Psoas muscle (tissue), 8 donors: Measurements from ENCODE around the gene KIF6. TPM values are rescaled to one million over a fixed set of nuclear protein-coding genes. Genes with fewer than 3 reads are reported as not detected.

ENCODE experiments used
- ATAC-seq, 4 donors: fragments of 200-7000 bp; cut with Tn5 transposase; one replicate each; pipeline ENCODE4 v1.9.1; 2020; ENCODE audit warnings: moderate library complexity in 3 of 4, mild to moderate bottlenecking in 2 of 4
- DNase-seq, 2 donors: peaks; one replicate each; pipeline ENCODE4 v3.0.0-alpha.2; 2020
- H3K27ac ChIP-seq: fragments of 200-600 bp; one replicate; pipeline ENCODE4 v1.8.0; 2022
- H3K27me3 ChIP-seq, 3 donors: fragments of 200-600 bp in 1 of 3; one replicate each; pipeline versions ENCODE4 v1.6.1 to v1.8.0; 2013 to 2022; ENCODE audit warnings: low read length in 2 of 3, mild to moderate bottlenecking in 2 of 3, moderate library complexity in 1 of 3; ENCODE audit not compliant: insufficient read depth in 3 of 3
- H3K36me3 ChIP-seq, 2 donors: fragments of 200-600 bp in 1 of 2; one replicate each; pipeline versions ENCODE4 v1.6.1 to v1.8.0; 2013 to 2022; ENCODE audit warnings: low read depth in 1 of 2, mild to moderate bottlenecking in 1 of 2, moderate library complexity in 1 of 2; ENCODE audit not compliant: insufficient read depth in 1 of 2
- H3K4me1 ChIP-seq: fragments of 200-600 bp; one replicate; pipeline ENCODE4 v1.8.0; 2022
- H3K4me3 ChIP-seq: fragments of 200-600 bp; one replicate; pipeline ENCODE4 v1.8.0; 2022; ENCODE audit warnings: mild to moderate bottlenecking
- H3K9me3 ChIP-seq: fragments of 200-600 bp; one replicate; pipeline ENCODE4 v1.8.0; 2022
- WGBS, 3 donors: extraction: QIAGEN DNeasy Blood & Tissue Kit; methylation state at CpG; one replicate each; pipeline versions ENCODE4 v1.1.6 to v1.1.7; 2013; 5-methylcytosine and 5-hydroxymethylcytosine counted together
- intact Hi-C, 2 donors: fragments of 100-400 bp; cut with DNase I; formaldehyde crosslinking; loops; one replicate each; pipeline versions ENCODE4 v1.11.0 to v1.14.2; 2022
- polyA plus RNA-seq, 3 donors: library from polyadenylated mRNA; stranded (reverse); fragments of 200-250 nt; gene quantifications; one replicate each; pipeline ENCODE4 v1.2.3, GENCODE V29; 2013
- total RNA-seq, 4 donors: library from RNA; stranded (reverse); fragmentation: NEBNext Ultra II Directional in 2 of 4; extraction: Animal tissue kit (Norgen Biotek cat#: 25700) in 2 of 4; gene quantifications; one replicate each; pipeline versions ENCODE4 v1.2.1 to v1.2.4, GENCODE V29; 2021 to 2023
- TF ChIP-seq, protein P1 (sequence below): fragments of 200-600 bp; IDR thresholded peaks from one replicate; pipeline ENCODE4 v1.8.0; 2022; ENCODE audit warnings: antibody characterized with exemption
- donor health status: healthy with polysubstance abuse.
- donor health status: DM: no; HTN: no; CAD: no; lungs with moderate emphysema.
- donor health status: Bipolar disorder and iron deficiency.
- donor health status: healthy.
- donor health status: DM: yes; HTN: yes; CAD: no.
- donor health status: DM: no; HTN: no; CAD: no.
- donor health status: DM: no; HTN: no; CAD: no.
- donor health status: DM: yes; HTN: yes; CAD: no.

The KIF6 gene
- total and polyA plus RNA-seq, 7 donors: 0.03 to 0.17 (median 0.09) TPM; not detected in 2

DNA sequence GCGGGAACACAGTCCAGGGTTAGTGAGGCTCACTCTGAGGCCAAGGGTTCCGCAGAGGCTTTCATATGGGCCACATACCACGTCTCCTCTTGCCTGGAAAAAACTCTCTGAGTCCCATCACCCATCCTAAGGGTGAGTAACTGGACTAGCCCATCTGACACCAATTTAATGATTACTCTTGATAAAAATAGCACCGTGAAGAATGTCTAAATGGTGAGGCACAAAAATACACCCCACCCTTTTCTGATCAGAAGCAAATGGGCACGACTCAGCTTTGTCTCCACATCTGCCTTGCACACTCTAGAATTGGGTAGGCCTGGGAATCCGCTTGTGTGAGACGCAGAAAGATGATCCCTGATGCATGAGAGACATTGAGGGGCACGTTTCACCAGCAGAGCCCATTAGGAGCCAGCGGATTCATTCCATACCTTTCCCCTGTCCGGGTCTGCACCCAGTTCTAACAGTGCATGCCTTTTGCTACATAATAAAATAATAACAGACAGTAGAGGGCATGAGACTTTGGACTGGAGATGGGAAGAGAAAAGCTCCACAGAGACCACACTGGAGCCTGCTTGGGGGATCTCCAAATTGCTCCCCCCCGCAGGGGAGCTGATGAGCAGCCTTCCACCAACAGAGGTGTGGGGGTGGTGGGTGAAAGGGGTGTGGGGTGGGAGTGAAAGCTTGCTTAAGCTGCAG lies 292.7 kb downstream of the KIF6 start:
- ATAC-seq (no peak), DNase-seq (no peak)
- H3K4me3 ChIP-seq: no peak overlapping the region
- TF ChIP-seq, protein P1, sequence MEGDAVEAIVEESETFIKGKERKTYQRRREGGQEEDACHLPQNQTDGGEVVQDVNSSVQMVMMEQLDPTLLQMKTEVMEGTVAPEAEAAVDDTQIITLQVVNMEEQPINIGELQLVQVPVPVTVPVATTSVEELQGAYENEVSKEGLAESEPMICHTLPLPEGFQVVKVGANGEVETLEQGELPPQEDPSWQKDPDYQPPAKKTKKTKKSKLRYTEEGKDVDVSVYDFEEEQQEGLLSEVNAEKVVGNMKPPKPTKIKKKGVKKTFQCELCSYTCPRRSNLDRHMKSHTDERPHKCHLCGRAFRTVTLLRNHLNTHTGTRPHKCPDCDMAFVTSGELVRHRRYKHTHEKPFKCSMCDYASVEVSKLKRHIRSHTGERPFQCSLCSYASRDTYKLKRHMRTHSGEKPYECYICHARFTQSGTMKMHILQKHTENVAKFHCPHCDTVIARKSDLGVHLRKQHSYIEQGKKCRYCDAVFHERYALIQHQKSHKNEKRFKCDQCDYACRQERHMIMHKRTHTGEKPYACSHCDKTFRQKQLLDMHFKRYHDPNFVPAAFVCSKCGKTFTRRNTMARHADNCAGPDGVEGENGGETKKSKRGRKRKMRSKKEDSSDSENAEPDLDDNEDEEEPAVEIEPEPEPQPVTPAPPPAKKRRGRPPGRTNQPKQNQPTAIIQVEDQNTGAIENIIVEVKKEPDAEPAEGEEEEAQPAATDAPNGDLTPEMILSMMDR: no peak
- intact Hi-C loops: no loop called here
- H3K36me3 ChIP-seq: no peaks in the 10 kb centered on the region
- WGBS, 3 donors: 82 to 85% (median 83%) methylated on average over 11 of the region's 11 CpGs
- no peaks in the 10 kb centered on the region for H3K27me3 ChIP-seq
- H3K27ac ChIP-seq: no peak overlapping the region
- peaks cover 9% of the 10 kb centered on the region for H3K4me1 ChIP-seq
- H3K9me3 ChIP-seq: peaks cover 17% of the 10 kb centered on the region

DNA sequence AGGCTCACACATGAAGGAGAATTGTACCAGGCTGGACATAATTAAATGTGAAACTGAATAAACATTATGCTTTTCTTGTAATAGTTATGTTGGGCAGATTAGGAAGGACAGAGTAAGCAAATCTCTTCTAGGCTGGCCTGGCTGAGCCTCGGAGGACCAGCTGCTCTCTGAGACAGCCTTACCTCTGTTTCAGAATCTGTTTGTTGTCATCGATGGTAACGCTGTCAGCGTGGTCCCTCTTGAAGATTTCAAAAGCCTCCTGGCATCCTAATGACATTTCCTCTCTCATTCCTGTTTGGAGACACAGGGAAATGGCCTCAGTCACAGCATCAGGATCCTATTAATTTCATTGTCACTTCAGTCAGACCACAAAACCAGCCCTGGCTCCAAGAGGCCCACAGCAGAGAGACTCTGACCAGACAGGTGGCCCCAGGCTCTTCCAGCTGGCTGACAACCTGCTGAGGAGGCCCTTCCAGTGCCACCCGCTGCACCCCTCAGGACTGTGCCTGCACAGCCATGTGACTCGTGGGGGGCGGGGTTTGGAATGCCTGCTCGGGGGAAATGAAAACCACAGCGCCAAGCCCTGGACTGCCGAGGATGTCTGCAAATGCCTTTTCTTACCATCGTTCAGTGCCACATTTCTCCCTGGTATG lies 294.2 kb downstream of the KIF6 start:
- H3K27ac ChIP-seq: peak overlapping the region; percentile 67
- TF ChIP-seq, protein P1: no peak
- H3K36me3 ChIP-seq: no peaks in the 10 kb centered on the region
- peak; percentile 70 to 85 for DNase-seq
- peak; percentile 95 to 99 (median 98) for ATAC-seq
- no peak overlapping the region for H3K4me3 ChIP-seq
- H3K4me1 ChIP-seq: peaks cover 9% of the 10 kb centered on the region
- WGBS, 3 donors: 14 to 24% (median 21%) methylated on average over 11 of the region's 11 CpGs
- H3K27me3 ChIP-seq: no peaks in the 10 kb centered on the region
- intact Hi-C loops: no loop called here
- H3K9me3 ChIP-seq: peaks cover 4% of the 10 kb centered on the region

DNA sequence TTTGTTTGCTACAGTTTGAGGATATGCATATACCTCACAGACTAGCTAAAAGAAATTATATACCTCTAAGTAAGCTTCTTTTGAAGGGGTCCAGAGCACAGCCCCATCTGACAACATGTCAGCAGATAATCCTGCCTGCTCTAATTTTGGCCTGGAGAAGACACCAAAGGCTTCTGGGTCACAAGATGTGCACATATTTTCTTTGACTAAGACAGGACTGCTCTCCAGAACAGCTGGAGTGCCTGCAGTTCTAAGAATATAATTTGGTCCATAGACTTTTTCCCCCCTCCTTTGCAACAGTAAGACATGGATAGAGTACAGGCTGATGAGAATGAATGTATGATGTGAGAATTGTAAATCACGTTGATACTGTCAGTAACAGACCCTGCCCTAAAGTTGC lies 294.8 kb downstream of the KIF6 start:
- H3K27ac ChIP-seq: peak overlapping the region; percentile 67
- H3K9me3 ChIP-seq: no peaks in the 10 kb centered on the region
- no peaks in the 10 kb centered on the region for H3K36me3 ChIP-seq
- H3K27me3 ChIP-seq: no peaks in the 10 kb centered on the region
- 33 to 83% (median 48%) methylated on average over 1 of the region's 1 CpG for WGBS, 3 donors
- peak in 3 of 4 donors; percentile 15 to 41 (median 27) for ATAC-seq
- no peak overlapping the region for H3K4me3 ChIP-seq
- peaks cover 9% of the 10 kb centered on the region for H3K4me1 ChIP-seq
- intact Hi-C loops: no loop called here
- TF ChIP-seq, protein P1: no peak
- no peak for DNase-seq

DNA sequence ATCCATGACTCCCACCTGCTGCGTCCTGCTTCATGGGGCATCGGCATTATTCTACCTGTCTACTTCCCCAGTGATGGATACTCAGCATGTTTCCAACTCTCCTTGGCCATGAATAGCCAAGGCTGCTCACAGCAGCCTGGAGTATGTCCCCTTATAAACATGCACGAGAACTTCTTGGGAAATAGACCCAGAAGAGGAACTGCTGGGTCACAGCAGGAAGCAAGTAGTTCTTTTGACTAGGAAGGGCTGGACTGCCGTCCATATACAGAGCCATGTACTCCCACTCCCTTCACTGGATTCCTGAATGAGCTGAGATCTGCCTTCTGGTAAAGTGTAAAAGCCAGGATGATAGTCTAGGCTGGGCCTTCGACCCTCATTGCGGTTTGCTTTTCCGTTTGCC lies 296.4 kb downstream of the KIF6 start:
- intact Hi-C loops: no loop called here
- H3K4me3 ChIP-seq: no peak overlapping the region
- H3K4me1 ChIP-seq: peaks cover 9% of the 10 kb centered on the region
- no peaks in the 10 kb centered on the region for H3K9me3 ChIP-seq
- WGBS, 3 donors: 92 to 93% (median 93%) methylated on average over 7 of the region's 7 CpGs
- ATAC-seq (no peak), DNase-seq (no peak)
- no peaks in the 10 kb centered on the region for H3K36me3 ChIP-seq
- H3K27me3 ChIP-seq: no peaks in the 10 kb centered on the region
- H3K27ac ChIP-seq: no peak overlapping the region
- TF ChIP-seq, protein P1: no peak
